ENCODE data around the gene CUX1.
"Not testable (repeated sequence)": the region's sequence is repeated elsewhere in the genome, so short reads cannot be mapped to it uniquely, and the experiment has no call there.

The CUX1 gene

DNA sequence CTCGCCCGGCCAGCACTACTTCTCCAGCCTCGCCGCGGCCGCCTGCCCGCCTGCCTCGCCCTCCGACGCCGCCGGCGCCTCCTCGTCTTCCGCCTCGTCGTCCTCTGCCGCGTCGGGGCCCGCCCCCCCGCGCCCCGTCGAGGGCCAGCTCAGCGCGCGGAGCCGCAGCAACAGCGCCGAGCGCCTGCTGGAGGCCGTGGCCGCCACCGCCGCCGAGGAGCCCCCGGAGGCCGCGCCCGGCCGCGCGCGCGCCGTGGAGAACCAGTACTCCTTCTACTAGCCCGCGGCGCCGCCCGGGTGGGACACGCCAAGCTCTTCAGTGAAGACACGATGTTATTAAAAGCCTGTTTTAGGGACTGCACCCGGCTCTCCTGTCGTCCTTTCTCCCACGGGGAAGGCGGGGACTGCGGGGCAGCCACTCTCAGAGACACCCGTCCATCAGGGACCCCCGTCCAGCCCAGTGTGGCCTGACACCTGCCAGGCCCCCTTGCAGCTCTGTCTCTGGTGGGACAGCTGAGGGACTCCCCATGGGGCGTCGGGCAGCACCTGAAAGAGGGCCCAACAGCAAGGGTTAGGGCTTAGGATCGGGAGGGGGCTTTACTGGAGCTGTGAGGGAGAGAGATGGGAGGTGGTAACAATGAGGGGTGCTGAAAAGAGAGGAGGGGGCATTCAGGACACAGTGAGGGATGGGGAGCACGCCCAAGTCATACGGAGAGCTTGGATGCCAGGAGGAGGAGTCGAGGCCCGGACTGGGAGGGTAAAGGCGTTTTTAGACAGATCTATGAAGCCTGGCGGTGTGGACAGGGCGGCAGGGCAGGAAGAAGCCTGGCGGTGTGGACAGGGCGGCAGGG is 504.1 kb downstream of the CUX1 start (continued):
- TF ChIP-seq ZNF16 (tag by site-specific recombination; IDR thresholded peaks at IDR 0.05; ENCODE audit: low read depth) (no peak), ZBTB17 (tag by site-specific recombination; IDR thresholded peaks at IDR 0.05) (no peak)

DNA sequence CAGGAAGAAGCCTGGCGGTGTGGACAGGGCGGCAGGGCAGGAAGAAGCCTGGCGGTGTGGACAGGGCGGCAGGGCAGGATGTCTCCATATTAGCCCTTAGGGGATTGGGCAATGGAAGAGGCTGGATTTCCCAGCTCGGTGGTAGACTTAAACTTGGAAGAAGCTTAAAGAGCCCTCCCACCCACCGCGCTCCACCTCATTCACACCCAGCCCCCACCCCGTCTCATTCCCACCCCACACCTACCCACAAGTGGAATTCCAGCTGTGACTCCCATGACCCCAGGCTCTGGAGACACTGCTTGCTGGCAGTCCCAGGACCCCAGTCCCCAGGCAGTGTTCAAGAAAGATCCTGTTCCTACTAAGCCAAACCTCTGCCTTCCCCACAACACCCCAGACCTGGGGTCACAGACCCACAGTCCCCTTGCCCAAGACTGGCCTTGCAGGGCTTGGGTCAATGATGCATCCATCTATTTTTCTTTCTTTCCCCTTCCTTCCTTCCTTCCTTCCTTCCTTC is 504.8 kb downstream of the CUX1 start:
- H3K36me3 ChIP-seq (ENCODE audit: control insufficient read depth in 2 of 2, insufficient read depth in 1 of 2, low read length in 2 of 2): no peaks in the 10 kb centered on the region
- ChIA-PET POLR2A (no interaction called here), CTCF (no interaction called here)
- no peaks in the 10 kb centered on the region for H3K9me3 ChIP-seq (ENCODE audit: control insufficient read depth, insufficient read depth, low read depth, low read length)
- no peaks in the 10 kb centered on the region for H3K4me1 ChIP-seq (ENCODE audit: control insufficient read depth, insufficient read depth, low read length)
- no peak overlapping the region for H3K27ac ChIP-seq (ENCODE audit: extremely low read depth, low read depth, low read length)
- no peak for TF ChIP-seq ZNF548 (tag by site-specific recombination; IDR thresholded peaks at IDR 0.05)
- TF ChIP-seq ZNF366 (tag by site-specific recombination; conservative IDR thresholded peaks at IDR 0.05): peak; percentile 69; the same call in 1 of the 2 replicates
- no peak overlapping the region for H3K4me3 ChIP-seq (ENCODE audit: low read depth, low read length)

- Histone ChIP-seq H3K27ac (ENCODE audit: extremely low read depth, low read depth, low read length) (no peak overlapping the region), H3K4me3 (ENCODE audit: low read depth, low read length) (no peak overlapping the region), H3K9me3 (ENCODE audit: control insufficient read depth, insufficient read depth, low read depth, low read length) (no peaks in the 10 kb centered on the region), H3K36me3 (ENCODE audit: control insufficient read depth in 2 of 2, insufficient read depth in 1 of 2, low read length in 2 of 2) (no peaks in the 10 kb centered on the region), H3K4me1 (ENCODE audit: control insufficient read depth, insufficient read depth, low read length) (no peaks in the 10 kb centered on the region)
- ChIA-PET CTCF (no interaction called here), POLR2A (no interaction called here)
- no peak for TF ChIP-seq ZNF677 (tag by site-specific recombination; IDR thresholded peaks at IDR 0.05)
- TF ChIP-seq INSM2 (tag by site-specific recombination; IDR thresholded peaks at IDR 0.05): no peak
- TF ChIP-seq ZNF138 (tag by site-specific recombination; IDR thresholded peaks at IDR 0.05; ENCODE audit: borderline replicate concordance): no peak
- no peak for TF ChIP-seq ZNF2 (tag by site-specific recombination; IDR thresholded peaks at IDR 0.05)
Observed at GRCh38 chr7:102323914-102324195, 506.4 kb downstream of the CUX1 start.

GRCh38 chr7:102325106-102325505 is 507.7 kb downstream of the CUX1 start:
- CTCF ChIA-PET: not testable (repeated sequence)

GRCh38 chr7:102326157-102326889 is 508.9 kb downstream of the CUX1 start:
- ChIA-PET POLR2A (interaction anchor here (0.6 kb wide), 1 partner anchor 14 kb away, joined by 3 read pairs; no protein-coding TSS in a partner anchor), CTCF (no interaction called here)
- Histone ChIP-seq H3K27ac (ENCODE audit: extremely low read depth, low read depth, low read length) (no peak overlapping the region), H3K4me1 (ENCODE audit: control insufficient read depth, insufficient read depth, low read length) (no peaks in the 10 kb centered on the region), H3K36me3 (ENCODE audit: control insufficient read depth in 2 of 2, insufficient read depth in 1 of 2, low read length in 2 of 2) (no peaks in the 10 kb centered on the region), H3K9me3 (ENCODE audit: control insufficient read depth, insufficient read depth, low read depth, low read length) (no peaks in the 10 kb centered on the region), H3K4me3 (ENCODE audit: low read depth, low read length) (no peak overlapping the region)
- TF ChIP-seq ZNF280C (tag by site-specific recombination; IDR thresholded peaks at IDR 0.05) (no peak), ZNF621 (tag by site-specific recombination; IDR thresholded peaks at IDR 0.05) (no peak)

More at GRCh38 chr7:102325106-102325505, 507.7 kb downstream of the CUX1 start:
- H3K36me3 ChIP-seq (ENCODE audit: control insufficient read depth in 2 of 2, insufficient read depth in 1 of 2, low read length in 2 of 2); H3K4me1 ChIP-seq (ENCODE audit: control insufficient read depth, insufficient read depth, low read length); H3K4me3 ChIP-seq (ENCODE audit: low read depth, low read length); H3K9me3 ChIP-seq (ENCODE audit: control insufficient read depth, insufficient read depth, low read depth, low read length); H3K27ac ChIP-seq (ENCODE audit: extremely low read depth, low read depth, low read length); POLR2A ChIA-PET: not testable (repeated sequence)

- H3K9me3 ChIP-seq (ENCODE audit: control insufficient read depth, insufficient read depth, low read depth, low read length); H3K27ac ChIP-seq (ENCODE audit: extremely low read depth, low read depth, low read length); CTCF ChIA-PET; H3K4me3 ChIP-seq (ENCODE audit: low read depth, low read length); H3K36me3 ChIP-seq (ENCODE audit: control insufficient read depth in 2 of 2, insufficient read depth in 1 of 2, low read length in 2 of 2); H3K4me1 ChIP-seq (ENCODE audit: control insufficient read depth, insufficient read depth, low read length): not testable (repeated sequence)
- POLR2A ChIA-PET: interaction anchor here (0.8 kb wide), 1 partner anchor 54 kb away, joined by 5 read pairs; no protein-coding TSS in a partner anchor
Observed at GRCh38 chr7:102327183-102327582, 509.8 kb downstream of the CUX1 start.

- H3K4me1 ChIP-seq (ENCODE audit: control insufficient read depth, insufficient read depth, low read length); POLR2A ChIA-PET; H3K4me3 ChIP-seq (ENCODE audit: low read depth, low read length); H3K36me3 ChIP-seq (ENCODE audit: control insufficient read depth in 2 of 2, insufficient read depth in 1 of 2, low read length in 2 of 2); H3K27ac ChIP-seq (ENCODE audit: extremely low read depth, low read depth, low read length); H3K9me3 ChIP-seq (ENCODE audit: control insufficient read depth, insufficient read depth, low read depth, low read length); CTCF ChIA-PET: not testable (repeated sequence)
Observed at GRCh38 chr7:102328863-102329262, 511.4 kb downstream of the CUX1 start.

GRCh38 chr7:102329366-102329765 is 511.9 kb downstream of the CUX1 start:
- H3K27ac ChIP-seq (ENCODE audit: extremely low read depth, low read depth, low read length); H3K4me3 ChIP-seq (ENCODE audit: low read depth, low read length); H3K36me3 ChIP-seq (ENCODE audit: control insufficient read depth in 2 of 2, insufficient read depth in 1 of 2, low read length in 2 of 2); CTCF ChIA-PET; H3K4me1 ChIP-seq (ENCODE audit: control insufficient read depth, insufficient read depth, low read length); H3K9me3 ChIP-seq (ENCODE audit: control insufficient read depth, insufficient read depth, low read depth, low read length); POLR2A ChIA-PET: not testable (repeated sequence)
